HL-60 (cell line): ENCODE results near the gene LY86.

Experiments
- CTCF ChIP-seq: IDR thresholded peaks from one replicate; pipeline ENCODE4 v1.5.1; 2011; ENCODE audit warnings: low read length, control low read depth, inconsistent platforms; ENCODE audit not compliant: insufficient read depth
- POLR2AphosphoS5 ChIP-seq: IDR thresholded peaks from 2 replicates; pipeline ENCODE4 v1.6.1; 2012; ENCODE audit warnings: low read depth

- TF ChIP-seq CTCF (no peak), POLR2AphosphoS5 (no peak)
These were observed 11.0 kb downstream of the LY86 start for GRCh38 chr6:6599468-6599873.
